Activated T-cell treated with anti-CD3 and anti-CD28 coated beads for 48 hours (primary cell): ENCODE measurements around the gene CLHC1.

ENCODE experiments used
- DNase-seq: peaks from one replicate; pipeline ENCODE4 v3.0.0-alpha.2; 2020; ENCODE audit warnings: low read depth

The CLHC1 gene

GRCh38 chr2:55169359-55169758 lies 62.7 kb downstream of the CLHC1 start:
- no peak for DNase-seq

- no peak for DNase-seq
Measured at GRCh38 chr2:55168221-55169154, 63.6 kb downstream of the CLHC1 start.

- no peak for DNase-seq
Measured at GRCh38 chr2:55165626-55166025, 66.5 kb downstream of the CLHC1 start.

GRCh38 chr2:55164534-55165480 lies 67.3 kb downstream of the CLHC1 start:
- no peak for DNase-seq

- DNase-seq: no peak
Measured at GRCh38 chr2:55163941-55164390, 68.1 kb downstream of the CLHC1 start.

GRCh38 chr2:55163274-55163721 lies 68.8 kb downstream of the CLHC1 start:
- DNase-seq: no peak

GRCh38 chr2:55162284-55163006 lies 69.6 kb downstream of the CLHC1 start:
- DNase-seq: no peak

- no peak for DNase-seq
Measured at GRCh38 chr2:55161295-55162210, 70.5 kb downstream of the CLHC1 start.

GRCh38 chr2:55160422-55160821 lies 71.7 kb downstream of the CLHC1 start:
- no peak for DNase-seq

- DNase-seq: no peak
Measured at GRCh38 chr2:55159752-55160151, 72.3 kb downstream of the CLHC1 start.

- no peak for DNase-seq
Measured at GRCh38 chr2:55159037-55159651, 72.9 kb downstream of the CLHC1 start.

- no peak for DNase-seq
Measured at GRCh38 chr2:55158111-55158814, 73.8 kb downstream of the CLHC1 start.

GRCh38 chr2:55157474-55157884 lies 74.6 kb downstream of the CLHC1 start:
- no peak for DNase-seq

GRCh38 chr2:55156984-55157383 lies 75.1 kb downstream of the CLHC1 start:
- no peak for DNase-seq

- no peak for DNase-seq
Measured at GRCh38 chr2:55156326-55156725, 75.8 kb downstream of the CLHC1 start.

- no peak for DNase-seq
Measured at GRCh38 chr2:55155764-55156281, 76.3 kb downstream of the CLHC1 start.

GRCh38 chr2:55155206-55155605 lies 76.9 kb downstream of the CLHC1 start:
- no peak for DNase-seq

- no peak for DNase-seq
Measured at GRCh38 chr2:55154525-55155030, 77.5 kb downstream of the CLHC1 start.
